ENCODE data around the gene HIC1.

HIC1 gene

GRCh38 chr17:2044263-2044894, 10.5 kb upstream of the HIC1 start:
- no peak for DNase-seq (ENCODE audit: low read depth)

DNA sequence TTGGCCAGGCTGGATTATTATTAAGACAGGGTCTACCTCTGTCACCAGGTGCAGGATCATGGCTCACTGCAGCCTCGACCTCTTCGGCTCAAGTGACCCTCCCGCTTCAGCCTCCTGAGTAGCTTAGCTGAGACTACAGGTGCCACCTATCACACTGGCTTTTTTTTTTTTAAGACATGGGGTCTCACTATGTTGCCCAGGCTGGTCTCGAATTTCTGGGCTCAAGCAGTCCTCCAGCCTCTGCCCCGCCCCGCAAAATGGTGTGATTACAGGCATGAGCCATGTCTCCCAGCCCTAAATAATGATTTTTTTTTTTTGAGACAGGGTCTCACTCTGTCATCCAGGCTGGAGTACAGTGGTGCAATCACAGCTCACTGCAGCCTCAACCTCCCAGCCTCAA, 7.3 kb upstream of the HIC1 start:
- no peak for DNase-seq (ENCODE audit: low read depth)

- DNase-seq (ENCODE audit: low read depth), result no peak
These were observed 6.1 kb upstream of the HIC1 start for GRCh38 chr17:2048805-2049204.

GRCh38 chr17:2049333-2050299, 5.3 kb upstream of the HIC1 start:
- peak; percentile 90 for DNase-seq (ENCODE audit: low read depth)

DNA sequence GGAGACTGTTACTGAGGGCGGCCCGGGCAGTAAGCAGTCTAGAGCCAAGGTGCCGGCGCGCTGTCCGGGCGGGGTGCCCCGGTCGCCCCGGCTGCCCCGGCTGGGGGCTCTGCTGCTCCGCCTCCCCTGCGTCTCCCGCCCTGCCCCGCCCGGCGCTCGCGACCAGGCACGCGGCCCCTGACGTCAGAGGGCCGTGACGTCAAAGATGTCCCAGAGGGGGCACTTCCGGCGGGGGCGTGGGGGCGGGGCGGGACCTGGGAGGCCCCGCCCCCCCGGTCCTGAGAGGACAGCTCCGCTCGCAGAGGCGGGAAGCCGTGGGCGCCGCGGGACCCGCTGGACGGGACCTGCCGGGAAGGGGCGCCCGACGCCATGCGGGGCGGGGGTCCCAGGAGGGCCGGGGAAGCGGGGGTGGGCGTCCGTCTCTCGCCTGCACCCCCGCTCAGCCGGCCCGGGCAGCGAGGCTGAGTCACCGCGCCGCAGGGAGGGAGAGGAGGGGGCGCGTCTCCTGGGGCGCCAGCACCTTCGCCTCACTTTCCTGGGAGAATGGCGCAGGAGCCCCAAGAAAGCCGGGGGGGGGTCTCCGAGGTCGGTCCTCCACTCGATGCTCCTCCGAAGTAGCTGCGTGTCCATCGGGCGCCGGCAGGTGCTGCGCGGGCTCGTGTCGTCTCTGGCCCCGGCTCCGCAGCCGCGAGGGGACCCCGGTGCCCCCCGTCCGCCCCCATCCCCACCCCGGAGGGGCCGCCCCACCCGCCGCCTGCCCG, 4.4 kb upstream of the HIC1 start:
- DNase-seq (ENCODE audit: low read depth), result peak; percentile 71

DNA sequence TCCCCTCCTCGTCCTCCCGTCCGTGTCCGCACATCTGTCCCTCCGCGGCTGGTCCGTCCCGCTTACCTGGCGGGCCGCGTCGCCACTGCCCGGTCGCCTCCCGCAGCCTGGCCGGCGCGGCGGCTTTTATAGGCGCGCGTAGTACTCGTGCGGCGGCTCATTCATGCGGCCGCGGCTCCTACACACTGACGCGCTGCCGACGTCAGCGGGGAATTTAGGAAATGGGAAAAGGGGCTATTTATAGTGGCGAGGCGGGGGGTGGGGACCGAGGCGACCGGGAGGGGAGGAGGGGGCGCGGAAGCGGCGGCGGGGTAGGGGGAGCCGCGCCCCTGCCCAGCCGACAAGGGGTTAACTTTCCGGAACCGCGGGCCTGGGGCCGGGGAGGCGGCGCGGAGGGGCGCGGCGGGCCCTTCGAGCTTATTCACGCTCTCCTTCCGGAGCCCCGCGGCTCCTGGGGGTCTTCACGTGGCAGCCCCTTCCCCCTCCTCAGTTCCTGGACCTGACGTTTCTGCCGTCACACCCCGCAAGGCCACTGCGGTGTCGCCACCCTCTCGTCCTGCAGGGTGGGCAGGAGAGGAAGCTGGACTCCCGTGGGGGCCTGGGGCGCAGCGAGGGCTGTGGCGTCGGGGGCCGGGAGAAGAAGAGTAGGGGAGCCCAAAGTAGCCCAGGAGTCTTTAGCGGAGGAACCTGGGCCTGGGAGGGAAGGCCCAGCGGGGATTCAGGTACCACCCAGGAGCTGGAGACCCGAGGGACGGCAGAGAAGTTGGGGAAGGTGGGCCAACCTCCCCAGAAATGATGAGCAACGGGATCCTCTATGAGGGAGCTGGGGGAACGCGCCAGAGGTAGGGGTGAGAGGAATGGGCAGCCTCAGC, 3.6 kb upstream of the HIC1 start:
- DNase-seq (ENCODE audit: low read depth), result no peak

- DNase-seq (ENCODE audit: low read depth), result no peak
These were observed 2.9 kb upstream of the HIC1 start for GRCh38 chr17:2051933-2052559.

DNA sequence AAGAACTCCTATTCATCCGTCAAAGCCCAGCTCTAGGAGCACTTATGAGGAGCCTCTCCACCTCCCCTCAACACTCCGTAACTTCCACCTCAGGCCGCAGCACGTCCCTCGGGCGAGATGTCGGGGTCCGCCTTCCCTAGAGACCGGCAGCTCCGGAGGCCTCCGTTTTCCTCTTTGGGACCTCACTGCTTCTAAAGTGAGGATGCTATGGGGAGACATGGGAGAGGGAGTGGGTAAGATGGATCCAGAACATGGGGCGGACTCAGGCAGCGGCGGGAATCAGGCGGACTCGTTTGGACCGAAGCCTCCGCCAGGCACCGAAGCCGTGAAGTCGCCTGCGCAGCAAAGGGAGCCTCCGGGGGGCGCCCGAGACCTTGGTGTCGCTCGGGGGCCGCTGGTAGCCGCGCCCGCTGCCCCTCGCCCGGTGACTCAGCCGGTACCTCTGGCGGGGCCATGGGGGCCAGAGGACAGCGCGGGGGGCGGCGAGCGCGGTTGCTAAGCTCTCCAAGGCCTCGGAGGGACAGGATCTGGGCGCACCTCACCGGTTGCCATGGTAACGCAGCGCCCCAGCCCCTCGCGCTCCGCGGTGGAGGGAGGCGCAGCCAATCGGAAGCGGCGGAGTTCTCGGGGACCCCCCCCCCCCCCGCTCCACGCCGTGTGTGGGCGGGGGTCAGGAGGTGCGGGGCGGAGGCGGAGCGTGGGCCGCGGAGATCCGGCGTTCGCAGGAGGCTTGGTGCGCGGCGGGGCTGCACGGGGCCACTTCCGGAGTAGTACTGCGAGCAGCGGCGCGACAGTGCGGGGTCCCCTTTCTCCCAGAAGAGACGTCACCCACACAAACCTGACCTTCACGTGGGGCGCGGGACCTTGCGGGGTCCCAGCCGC, 1.3 kb upstream of the HIC1 start:
- DNase-seq (ENCODE audit: low read depth), result peak; percentile 74

DNA sequence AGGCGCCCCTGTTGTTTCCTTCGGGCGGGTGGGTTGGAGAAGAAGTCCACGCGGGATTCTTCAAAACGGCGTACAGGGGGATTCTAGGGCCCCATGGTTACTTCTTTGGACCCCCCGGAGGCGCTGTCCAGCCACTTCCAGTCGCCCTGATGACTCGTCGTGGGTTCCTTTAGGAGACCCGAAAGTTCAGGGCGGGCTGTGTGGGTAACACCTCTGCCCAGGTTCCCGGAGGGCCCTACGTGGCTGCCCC, 716 bp upstream of the HIC1 start:
- no peak for DNase-seq (ENCODE audit: low read depth)

GRCh38 chr17:2055292-2056205, 646 bp downstream of the HIC1 start:
- no peak for DNase-seq (ENCODE audit: low read depth)

DNA sequence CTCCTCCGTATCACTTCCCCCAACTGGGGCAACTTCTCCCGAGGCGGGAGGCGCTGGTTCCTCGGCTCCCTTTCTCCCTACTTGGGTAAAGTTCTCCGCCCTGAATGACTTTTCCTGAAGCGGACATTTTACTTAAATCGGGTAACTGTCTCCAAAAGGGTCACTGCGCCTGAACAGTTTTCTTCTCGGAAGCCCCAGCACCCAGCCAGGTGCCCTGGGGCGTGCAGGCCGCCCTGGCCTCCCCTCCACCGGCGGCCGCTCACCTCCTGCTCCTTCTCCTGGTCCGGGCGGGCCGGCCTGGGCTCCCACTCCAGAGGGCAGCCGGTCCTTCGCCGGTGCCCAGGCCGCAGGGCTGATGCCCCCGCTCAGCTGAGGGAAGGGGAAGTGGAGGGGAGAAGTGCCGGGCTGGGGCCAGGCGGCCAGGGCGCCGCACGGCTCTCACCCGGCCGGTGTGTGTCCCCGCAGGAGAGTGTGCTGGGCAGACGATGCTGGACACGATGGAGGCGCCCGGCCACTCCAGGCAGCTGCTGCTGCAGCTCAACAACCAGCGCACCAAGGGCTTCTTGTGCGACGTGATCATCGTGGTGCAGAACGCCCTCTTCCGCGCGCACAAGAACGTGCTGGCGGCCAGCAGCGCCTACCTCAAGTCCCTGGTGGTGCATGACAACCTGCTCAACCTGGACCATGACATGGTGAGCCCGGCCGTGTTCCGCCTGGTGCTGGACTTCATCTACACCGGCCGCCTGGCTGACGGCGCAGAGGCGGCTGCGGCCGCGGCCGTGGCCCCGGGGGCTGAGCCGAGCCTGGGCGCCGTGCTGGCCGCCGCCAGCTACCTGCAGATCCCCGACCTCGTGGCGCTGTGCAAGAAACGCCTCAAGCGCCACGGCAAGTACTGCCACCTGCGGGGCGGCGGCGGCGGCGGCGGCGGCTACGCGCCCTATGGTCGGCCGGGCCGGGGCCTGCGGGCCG, 1.6 kb downstream of the HIC1 start:
- DNase-seq (ENCODE audit: low read depth), result peak; percentile 36

DNA sequence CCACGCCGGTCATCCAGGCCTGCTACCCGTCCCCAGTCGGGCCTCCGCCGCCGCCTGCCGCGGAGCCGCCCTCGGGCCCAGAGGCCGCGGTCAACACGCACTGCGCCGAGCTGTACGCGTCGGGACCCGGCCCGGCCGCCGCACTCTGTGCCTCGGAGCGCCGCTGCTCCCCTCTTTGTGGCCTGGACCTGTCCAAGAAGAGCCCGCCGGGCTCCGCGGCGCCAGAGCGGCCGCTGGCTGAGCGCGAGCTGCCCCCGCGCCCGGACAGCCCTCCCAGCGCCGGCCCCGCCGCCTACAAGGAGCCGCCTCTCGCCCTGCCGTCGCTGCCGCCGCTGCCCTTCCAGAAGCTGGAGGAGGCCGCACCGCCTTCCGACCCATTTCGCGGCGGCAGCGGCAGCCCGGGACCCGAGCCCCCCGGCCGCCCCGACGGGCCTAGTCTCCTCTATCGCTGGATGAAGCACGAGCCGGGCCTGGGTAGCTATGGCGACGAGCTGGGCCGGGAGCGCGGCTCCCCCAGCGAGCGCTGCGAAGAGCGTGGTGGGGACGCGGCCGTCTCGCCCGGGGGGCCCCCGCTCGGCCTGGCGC, 2.4 kb downstream of the HIC1 start:
- no peak for DNase-seq (ENCODE audit: low read depth)

- no peak for DNase-seq (ENCODE audit: low read depth)
These were observed 3.1 kb downstream of the HIC1 start for GRCh38 chr17:2057760-2058585.

GRCh38 chr17:2058586-2059546, 4.0 kb downstream of the HIC1 start:
- peak; percentile 54 for DNase-seq (ENCODE audit: low read depth)

GRCh38 chr17:2059547-2060384, 4.9 kb downstream of the HIC1 start:
- DNase-seq (ENCODE audit: low read depth), result no peak
